Measurements from ENCODE around the gene NIPAL4. TPM values are rescaled to one million over a fixed set of nuclear protein-coding genes. Genes with fewer than 3 reads are reported as not detected.
"Not testable (repeated sequence)": the region's sequence is repeated elsewhere in the genome, so short reads cannot be mapped to it uniquely, and the experiment has no call there.

The NIPAL4 gene
- 0.36 TPM in 1 of 2 replicates, not detected in the other for total RNA-seq

DNA sequence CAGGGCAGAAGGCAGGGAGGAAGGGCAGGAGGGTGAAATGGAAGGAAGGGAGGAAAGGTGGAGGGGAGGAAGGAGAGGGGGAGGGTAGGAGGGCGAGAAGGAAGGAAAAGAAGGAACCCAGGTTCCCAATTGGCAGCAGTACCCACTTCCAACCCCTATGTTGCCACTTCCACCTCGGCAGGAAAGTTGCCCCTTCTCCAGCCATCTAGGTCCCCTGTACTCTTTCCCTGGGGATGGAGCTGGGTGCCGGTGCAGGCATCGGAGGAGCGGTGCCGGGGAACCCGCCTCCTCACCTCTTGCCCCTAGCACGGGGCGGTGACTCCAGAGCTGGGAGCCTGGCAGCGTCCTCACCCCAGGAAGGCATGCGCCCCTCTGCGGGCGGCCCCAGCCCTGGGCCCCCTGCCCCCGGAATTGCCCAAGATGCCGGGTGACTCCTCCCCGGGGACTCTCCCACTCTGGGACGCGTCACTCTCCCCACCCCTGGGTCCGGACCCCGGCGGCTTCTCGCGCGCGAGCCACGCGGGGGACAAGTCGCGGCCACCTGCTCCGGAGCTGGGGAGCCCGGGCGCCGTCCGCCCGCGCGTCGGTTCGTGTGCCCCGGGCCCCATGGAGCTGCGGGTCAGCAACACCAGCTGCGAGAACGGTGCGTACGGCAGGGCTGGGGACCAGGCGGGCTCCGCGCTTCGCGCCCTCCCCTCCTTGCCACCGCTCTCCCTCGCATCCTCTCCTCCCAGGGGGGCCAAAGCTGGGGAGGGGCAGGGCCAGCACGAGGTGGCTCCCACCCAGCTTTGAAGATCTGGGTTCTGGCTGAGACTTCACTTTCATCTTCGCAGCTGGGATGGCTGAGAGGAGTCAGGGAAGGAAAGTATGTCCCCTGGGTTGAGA, at the start of gene NIPAL4:
TSS of gene NIPAL4 (plus strand) at position 499 of the 885 bp plus-strand sequence. CDS start at position 607, 108 bp downstream.
- Histone ChIP-seq H3K4me1 (ENCODE audit: insufficient read depth, low read length) (peaks cover 19% of the 10 kb centered on the region), H3K27me3 (ENCODE audit: insufficient read depth, low read length) (peaks cover 10% of the 10 kb centered on the region), H3K79me2 (ENCODE audit: insufficient read depth, low read length) (no peaks in the 10 kb centered on the region), H3K4me3 (ENCODE audit: insufficient read depth, low read length) (peak within 1 kb of the TSS; percentile 66), H4K20me1 (ENCODE audit: insufficient read depth, low read length) (no peaks in the 10 kb centered on the region), H2AFZ (ENCODE audit: low read length) (peak within 1 kb of the TSS; percentile 61), H3K4me2 (ENCODE audit: insufficient read depth, low read length) (peak within 1 kb of the TSS; percentile 80), H3K36me3 (ENCODE audit: insufficient read depth, low read length) (no peaks in the 10 kb centered on the region), H3K9me3 (ENCODE audit: low read depth, low read length) (no peaks in the 10 kb centered on the region), H3K27ac (ENCODE audit: low read depth, low read length) (no peak within 1 kb of the TSS)
- TF ChIP-seq, protein P1, sequence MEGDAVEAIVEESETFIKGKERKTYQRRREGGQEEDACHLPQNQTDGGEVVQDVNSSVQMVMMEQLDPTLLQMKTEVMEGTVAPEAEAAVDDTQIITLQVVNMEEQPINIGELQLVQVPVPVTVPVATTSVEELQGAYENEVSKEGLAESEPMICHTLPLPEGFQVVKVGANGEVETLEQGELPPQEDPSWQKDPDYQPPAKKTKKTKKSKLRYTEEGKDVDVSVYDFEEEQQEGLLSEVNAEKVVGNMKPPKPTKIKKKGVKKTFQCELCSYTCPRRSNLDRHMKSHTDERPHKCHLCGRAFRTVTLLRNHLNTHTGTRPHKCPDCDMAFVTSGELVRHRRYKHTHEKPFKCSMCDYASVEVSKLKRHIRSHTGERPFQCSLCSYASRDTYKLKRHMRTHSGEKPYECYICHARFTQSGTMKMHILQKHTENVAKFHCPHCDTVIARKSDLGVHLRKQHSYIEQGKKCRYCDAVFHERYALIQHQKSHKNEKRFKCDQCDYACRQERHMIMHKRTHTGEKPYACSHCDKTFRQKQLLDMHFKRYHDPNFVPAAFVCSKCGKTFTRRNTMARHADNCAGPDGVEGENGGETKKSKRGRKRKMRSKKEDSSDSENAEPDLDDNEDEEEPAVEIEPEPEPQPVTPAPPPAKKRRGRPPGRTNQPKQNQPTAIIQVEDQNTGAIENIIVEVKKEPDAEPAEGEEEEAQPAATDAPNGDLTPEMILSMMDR (IDR thresholded peaks at IDR 0.05; ENCODE audit: extremely low read depth, low read depth, low read length): no peak
- DNase-seq (ENCODE audit: insufficient read length, low spot score, missing footprints): no peak

GRCh38 chr5:157415838-157416237, 44.2 kb upstream of the NIPAL4 start:
- Histone ChIP-seq H3K4me3 (ENCODE audit: insufficient read depth, low read length) (no peak overlapping the region), H3K27me3 (ENCODE audit: insufficient read depth, low read length) (no peaks in the 10 kb centered on the region), H3K4me1 (ENCODE audit: insufficient read depth, low read length) (no peaks in the 10 kb centered on the region), H3K4me2 (ENCODE audit: insufficient read depth, low read length) (no peak overlapping the region), H3K27ac (ENCODE audit: low read depth, low read length) (no peak overlapping the region), H3K79me2 (ENCODE audit: insufficient read depth, low read length) (no peaks in the 10 kb centered on the region), H3K9me3 (ENCODE audit: low read depth, low read length) (no peaks in the 10 kb centered on the region), H2AFZ (ENCODE audit: low read length) (no peak overlapping the region), H4K20me1 (ENCODE audit: insufficient read depth, low read length) (no peaks in the 10 kb centered on the region), H3K36me3 (ENCODE audit: insufficient read depth, low read length) (no peaks in the 10 kb centered on the region)
- TF ChIP-seq, protein P1 (IDR thresholded peaks at IDR 0.05; ENCODE audit: extremely low read depth, low read depth, low read length): no peak
- DNase-seq (ENCODE audit: insufficient read length, low spot score, missing footprints): no peak

DNA sequence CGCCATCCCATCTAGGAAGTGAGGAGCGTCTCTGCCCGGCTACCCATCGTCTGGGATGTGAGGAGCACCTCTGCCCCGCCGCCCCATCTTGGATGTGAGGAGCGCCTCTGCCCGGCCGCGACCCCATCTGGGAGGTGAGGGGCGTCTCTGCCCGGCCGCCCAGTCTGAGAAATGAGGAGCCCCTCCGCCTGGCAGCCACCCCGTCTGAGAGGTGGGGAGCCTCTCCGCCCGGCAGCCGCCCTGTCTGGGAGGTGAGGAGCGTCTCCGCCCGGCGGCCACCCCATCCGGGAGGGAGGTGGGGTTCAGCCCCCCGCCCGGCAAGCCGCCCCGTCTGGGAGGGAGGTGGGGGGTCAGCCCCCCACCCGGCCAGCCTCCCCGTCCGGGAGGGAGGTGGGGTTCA, 40.5 kb upstream of the NIPAL4 start:
- not testable (repeated sequence) for H3K27me3 ChIP-seq (ENCODE audit: insufficient read depth, low read length); H3K4me2 ChIP-seq (ENCODE audit: insufficient read depth, low read length); H2AFZ ChIP-seq (ENCODE audit: low read length); H3K36me3 ChIP-seq (ENCODE audit: insufficient read depth, low read length); H4K20me1 ChIP-seq (ENCODE audit: insufficient read depth, low read length); H3K4me1 ChIP-seq (ENCODE audit: insufficient read depth, low read length); H3K27ac ChIP-seq (ENCODE audit: low read depth, low read length); DNase-seq (ENCODE audit: insufficient read length, low spot score, missing footprints); H3K79me2 ChIP-seq (ENCODE audit: insufficient read depth, low read length); H3K4me3 ChIP-seq (ENCODE audit: insufficient read depth, low read length); H3K9me3 ChIP-seq (ENCODE audit: low read depth, low read length)

GRCh38 chr5:157429920-157430319, 30.1 kb upstream of the NIPAL4 start:
- not testable (repeated sequence) for H3K27me3 ChIP-seq (ENCODE audit: insufficient read depth, low read length); H3K9me3 ChIP-seq (ENCODE audit: low read depth, low read length); H2AFZ ChIP-seq (ENCODE audit: low read length); H3K79me2 ChIP-seq (ENCODE audit: insufficient read depth, low read length); DNase-seq (ENCODE audit: insufficient read length, low spot score, missing footprints); H3K27ac ChIP-seq (ENCODE audit: low read depth, low read length); H4K20me1 ChIP-seq (ENCODE audit: insufficient read depth, low read length); H3K4me2 ChIP-seq (ENCODE audit: insufficient read depth, low read length); H3K36me3 ChIP-seq (ENCODE audit: insufficient read depth, low read length); H3K4me1 ChIP-seq (ENCODE audit: insufficient read depth, low read length); H3K4me3 ChIP-seq (ENCODE audit: insufficient read depth, low read length)
